GM23338 (cell line): Measurements from ENCODE around the gene SMIM45.

Source experiments
- ATAC-seq: fragments of 200-7000 bp; cut with Tn5 transposase; 3 replicates; pipeline ENCODE4 v1.9.1; 2020
- DNase-seq: peaks from one replicate; pipeline ENCODE4 v3.0.0-alpha.2; 2015; ENCODE audit warnings: low spot score
- H2AFZ ChIP-seq: fragments of 200-600 bp; sonication (generic); 2 replicates; pipeline ENCODE4 v1.8.0; 2016; ENCODE audit warnings: antibody characterized with exemption, mild to moderate bottlenecking, moderate library complexity
- H3F3A ChIP-seq: fragments of 200-600 bp; sonication (generic); replicated peaks from 2 replicates; pipeline ENCODE4 v1.8.0; 2017; ENCODE audit warnings: antibody characterized with exemption, mixed run types, low read depth
- H3K27ac ChIP-seq: fragments of 200-600 bp; sonication (generic); 2 replicates; pipeline ENCODE4 v1.6.1; 2016; ENCODE audit warnings: low read depth
- H3K27me3 ChIP-seq: fragments of 200-600 bp; sonication (generic); 2 replicates; pipeline ENCODE4 v1.8.0; 2016; ENCODE audit warnings: mild to moderate bottlenecking, mixed run types, moderate library complexity; ENCODE audit not compliant: insufficient read depth
- H3K36me3 ChIP-seq: fragments of 200-600 bp; sonication (generic); 2 replicates; pipeline ENCODE4 v1.8.0; 2016; ENCODE audit warnings: mild to moderate bottlenecking; ENCODE audit not compliant: insufficient read depth
- H3K4me1 ChIP-seq: fragments of 200-600 bp; sonication (generic); 2 replicates; pipeline ENCODE4 v1.8.0; 2016; ENCODE audit warnings: mild to moderate bottlenecking, moderate library complexity; ENCODE audit not compliant: insufficient read depth
- H3K4me2 ChIP-seq: fragments of 200-600 bp; sonication (generic); 2 replicates; pipeline ENCODE4 v1.7.1; 2017; ENCODE audit warnings: mixed run types
- H3K4me3 ChIP-seq: fragments of 200-600 bp; sonication (generic); 2 replicates; pipeline ENCODE4 v1.6.1; 2016; ENCODE audit warnings: mixed run types
- H3K79me2 ChIP-seq: fragments of 200-600 bp; sonication (generic); replicated peaks from 2 replicates; pipeline ENCODE4 v1.8.0; 2017; ENCODE audit warnings: mild to moderate bottlenecking; ENCODE audit not compliant: insufficient read depth
- H3K9me2 ChIP-seq: fragments of 200-600 bp; sonication (generic); 2 replicates; pipeline ENCODE4 v1.8.0; 2017; ENCODE audit not compliant: insufficient read depth
- H4K20me1 ChIP-seq: fragments of 200-600 bp; sonication (generic); replicated peaks from 2 replicates; pipeline ENCODE4 v1.8.0; 2017; ENCODE audit warnings: mild to moderate bottlenecking; ENCODE audit not compliant: insufficient read depth
- H3K27ac Mint-ChIP-seq: 2 replicates; pipeline ENCODE4 v1.8.0; 2020; ENCODE audit warnings: inconsistent platforms, mild to moderate bottlenecking, moderate library complexity, mixed read lengths
- H3K27me3 Mint-ChIP-seq: 3 replicates; pipeline ENCODE4 v1.8.0; 2022; ENCODE audit warnings: low read depth, mild to moderate bottlenecking, moderate library complexity, mixed read lengths, inconsistent platforms; ENCODE audit not compliant: insufficient read depth, poor library complexity
- H3K36me3 Mint-ChIP-seq: 3 replicates; pipeline ENCODE4 v1.8.0; 2021; ENCODE audit warnings: low read depth, mild to moderate bottlenecking, inconsistent platforms, moderate library complexity, mixed read lengths
- H3K4me1 Mint-ChIP-seq: 3 replicates; pipeline ENCODE4 v1.8.0; 2020; ENCODE audit warnings: mild to moderate bottlenecking, inconsistent platforms, mixed read lengths
- H3K4me3 Mint-ChIP-seq: 3 replicates; pipeline ENCODE4 v1.8.0; 2021; ENCODE audit warnings: moderate library complexity, mild to moderate bottlenecking, inconsistent platforms, mixed read lengths
- H3K9me3 Mint-ChIP-seq: 3 replicates; pipeline ENCODE4 v1.8.0; 2020; ENCODE audit warnings: moderate library complexity, mild to moderate bottlenecking, inconsistent platforms, mixed read lengths
- EZH2 ChIP-seq: fragments of 200-600 bp; sonication (generic); IDR thresholded peaks from one replicate; pipeline ENCODE4 v1.8.0; 2017; ENCODE audit warnings: antibody characterized with exemption, mild to moderate bottlenecking, low read depth; ENCODE audit not compliant: unreplicated experiment
- EZH2phosphoT487 ChIP-seq: fragments of 200-600 bp; sonication (generic); IDR thresholded peaks from one replicate; pipeline ENCODE4 v1.8.1; 2018; ENCODE audit warnings: antibody characterized with exemption; ENCODE audit not compliant: unreplicated experiment
- JUNB ChIP-seq: IDR thresholded peaks from one replicate; pipeline ENCODE4 v1.6.1; 2016; ENCODE audit warnings: antibody characterized with exemption; ENCODE audit not compliant: unreplicated experiment
- NANOG ChIP-seq: IDR thresholded peaks from 2 replicates; pipeline ENCODE4 v1.6.1; 2016; ENCODE audit warnings: antibody characterized with exemption, borderline replicate concordance
- POLR2AphosphoS5 ChIP-seq: IDR thresholded peaks from 2 replicates; pipeline ENCODE4 v1.6.1; 2016; ENCODE audit warnings: antibody characterized with exemption, low read depth
- STAT1 ChIP-seq: IDR thresholded peaks from one replicate; pipeline ENCODE4 v1.6.1; 2016; ENCODE audit warnings: antibody characterized with exemption; ENCODE audit not compliant: unreplicated experiment
- ZNF114 ChIP-seq: fragments of 250-450 bp; sonication (Bioruptor Pico); IDR thresholded peaks from 2 replicates; pipeline ENCODE4 v1.5.0; 2020; ENCODE audit warnings: mild to moderate bottlenecking, moderate library complexity
- ZNF331 ChIP-seq: fragments of 250-450 bp; sonication (Bioruptor Pico); IDR thresholded peaks from 2 replicates; pipeline ENCODE4 v1.5.0; 2020; ENCODE audit warnings: low read depth, mild to moderate bottlenecking, moderate library complexity
- TF ChIP-seq, protein P1 (sequence below): fragments of 250-450 bp; sonication (Bioruptor Pico); IDR thresholded peaks from 2 replicates; pipeline ENCODE4 v1.5.0; 2020; ENCODE audit warnings: mild to moderate bottlenecking, moderate library complexity
- TF ChIP-seq, protein P2 (sequence below), 2 experiments: fragments of 200-600 bp in 1 of 2; sonication (generic) in 1 of 2; conservative IDR thresholded peaks; 2 replicates each; pipeline versions ENCODE4 v1.5.1 to v1.6.1; 2016 to 2017; ENCODE audit warnings: antibody characterized with exemption in 2 of 2, low read depth in 2 of 2, mild to moderate bottlenecking in 2 of 2, moderate library complexity in 1 of 2
- TF ChIP-seq, protein P3 (sequence below): IDR thresholded peaks from one replicate; pipeline ENCODE4 v1.6.1; 2018; ENCODE audit warnings: antibody characterized with exemption; ENCODE audit not compliant: unreplicated experiment
- TF ChIP-seq, protein P4 (sequence below): IDR thresholded peaks from 2 replicates; pipeline ENCODE4 v1.6.1; 2016; ENCODE audit warnings: antibody characterized with exemption

Gene SMIM45

DNA sequence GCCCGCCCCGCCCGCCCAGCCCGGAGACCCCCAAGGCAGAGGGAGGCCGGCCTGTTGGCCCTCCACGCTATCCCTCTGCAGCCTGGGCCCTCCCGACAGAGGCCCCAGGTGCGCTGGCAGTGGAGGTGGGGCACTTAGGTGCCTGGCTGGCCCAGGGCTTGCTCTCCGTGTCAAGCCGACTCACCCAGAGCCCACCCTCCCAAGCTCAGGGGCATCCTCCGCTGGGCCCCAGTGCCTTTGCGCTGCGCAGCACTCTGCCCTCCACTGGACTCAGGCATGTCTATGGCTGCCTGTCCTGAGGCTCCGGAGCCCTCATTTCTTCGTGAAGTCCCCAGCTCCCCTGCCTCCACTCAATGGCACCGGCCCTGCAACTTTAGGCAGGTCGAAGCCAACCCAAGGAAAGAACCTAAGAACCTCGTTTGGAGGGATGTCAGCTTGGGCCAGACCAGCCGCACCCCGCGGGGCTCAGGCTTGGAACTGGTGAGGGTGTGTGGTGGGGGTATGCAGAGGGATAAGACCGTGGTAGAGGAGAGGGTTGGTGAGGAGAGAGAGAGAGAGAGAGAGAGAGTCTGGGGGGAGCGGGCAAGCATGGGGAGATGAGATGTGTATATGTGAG lies 6.1 kb downstream of the SMIM45 start (continued):
- TF ChIP-seq, protein P1, sequence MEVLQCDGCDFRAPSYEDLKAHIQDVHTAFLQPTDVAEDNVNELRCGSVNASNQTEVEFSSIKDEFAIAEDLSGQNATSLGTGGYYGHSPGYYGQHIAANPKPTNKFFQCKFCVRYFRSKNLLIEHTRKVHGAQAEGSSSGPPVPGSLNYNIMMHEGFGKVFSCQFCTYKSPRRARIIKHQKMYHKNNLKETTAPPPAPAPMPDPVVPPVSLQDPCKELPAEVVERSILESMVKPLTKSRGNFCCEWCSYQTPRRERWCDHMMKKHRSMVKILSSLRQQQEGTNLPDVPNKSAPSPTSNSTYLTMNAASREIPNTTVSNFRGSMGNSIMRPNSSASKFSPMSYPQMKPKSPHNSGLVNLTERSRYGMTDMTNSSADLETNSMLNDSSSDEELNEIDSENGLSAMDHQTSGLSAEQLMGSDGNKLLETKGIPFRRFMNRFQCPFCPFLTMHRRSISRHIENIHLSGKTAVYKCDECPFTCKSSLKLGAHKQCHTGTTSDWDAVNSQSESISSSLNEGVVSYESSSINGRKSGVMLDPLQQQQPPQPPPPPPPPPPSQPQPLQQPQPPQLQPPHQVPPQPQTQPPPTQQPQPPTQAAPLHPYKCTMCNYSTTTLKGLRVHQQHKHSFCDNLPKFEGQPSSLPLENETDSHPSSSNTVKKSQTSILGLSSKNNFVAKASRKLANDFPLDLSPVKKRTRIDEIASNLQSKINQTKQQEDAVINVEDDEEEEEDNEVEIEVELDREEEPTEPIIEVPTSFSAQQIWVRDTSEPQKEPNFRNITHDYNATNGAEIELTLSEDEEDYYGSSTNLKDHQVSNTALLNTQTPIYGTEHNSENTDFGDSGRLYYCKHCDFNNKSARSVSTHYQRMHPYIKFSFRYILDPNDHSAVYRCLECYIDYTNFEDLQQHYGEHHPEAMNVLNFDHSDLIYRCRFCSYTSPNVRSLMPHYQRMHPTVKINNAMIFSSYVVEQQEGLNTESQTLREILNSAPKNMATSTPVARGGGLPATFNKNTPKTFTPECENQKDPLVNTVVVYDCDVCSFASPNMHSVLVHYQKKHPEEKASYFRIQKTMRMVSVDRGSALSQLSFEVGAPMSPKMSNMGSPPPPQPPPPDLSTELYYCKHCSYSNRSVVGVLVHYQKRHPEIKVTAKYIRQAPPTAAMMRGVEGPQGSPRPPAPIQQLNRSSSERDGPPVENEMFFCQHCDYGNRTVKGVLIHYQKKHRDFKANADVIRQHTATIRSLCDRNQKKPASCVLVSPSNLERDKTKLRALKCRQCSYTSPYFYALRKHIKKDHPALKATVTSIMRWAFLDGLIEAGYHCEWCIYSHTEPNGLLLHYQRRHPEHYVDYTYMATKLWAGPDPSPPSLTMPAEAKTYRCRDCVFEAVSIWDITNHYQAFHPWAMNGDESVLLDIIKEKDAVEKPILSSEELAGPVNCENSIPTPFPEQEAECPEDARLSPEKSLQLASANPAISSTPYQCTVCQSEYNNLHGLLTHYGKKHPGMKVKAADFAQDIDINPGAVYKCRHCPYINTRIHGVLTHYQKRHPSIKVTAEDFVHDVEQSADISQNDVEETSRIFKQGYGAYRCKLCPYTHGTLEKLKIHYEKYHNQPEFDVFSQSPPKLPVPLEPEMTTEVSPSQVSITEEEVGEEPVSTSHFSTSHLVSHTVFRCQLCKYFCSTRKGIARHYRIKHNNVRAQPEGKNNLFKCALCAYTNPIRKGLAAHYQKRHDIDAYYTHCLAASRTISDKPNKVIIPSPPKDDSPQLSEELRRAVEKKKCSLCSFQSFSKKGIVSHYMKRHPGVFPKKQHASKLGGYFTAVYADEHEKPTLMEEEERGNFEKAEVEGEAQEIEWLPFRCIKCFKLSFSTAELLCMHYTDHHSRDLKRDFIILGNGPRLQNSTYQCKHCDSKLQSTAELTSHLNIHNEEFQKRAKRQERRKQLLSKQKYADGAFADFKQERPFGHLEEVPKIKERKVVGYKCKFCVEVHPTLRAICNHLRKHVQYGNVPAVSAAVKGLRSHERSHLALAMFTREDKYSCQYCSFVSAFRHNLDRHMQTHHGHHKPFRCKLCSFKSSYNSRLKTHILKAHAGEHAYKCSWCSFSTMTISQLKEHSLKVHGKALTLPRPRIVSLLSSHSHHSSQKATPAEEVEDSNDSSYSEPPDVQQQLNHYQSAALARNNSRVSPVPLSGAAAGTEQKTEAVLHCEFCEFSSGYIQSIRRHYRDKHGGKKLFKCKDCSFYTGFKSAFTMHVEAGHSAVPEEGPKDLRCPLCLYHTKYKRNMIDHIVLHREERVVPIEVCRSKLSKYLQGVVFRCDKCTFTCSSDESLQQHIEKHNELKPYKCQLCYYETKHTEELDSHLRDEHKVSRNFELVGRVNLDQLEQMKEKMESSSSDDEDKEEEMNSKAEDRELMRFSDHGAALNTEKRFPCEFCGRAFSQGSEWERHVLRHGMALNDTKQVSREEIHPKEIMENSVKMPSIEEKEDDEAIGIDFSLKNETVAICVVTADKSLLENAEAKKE (CRISPR knock-in tag) = no peak

DNA sequence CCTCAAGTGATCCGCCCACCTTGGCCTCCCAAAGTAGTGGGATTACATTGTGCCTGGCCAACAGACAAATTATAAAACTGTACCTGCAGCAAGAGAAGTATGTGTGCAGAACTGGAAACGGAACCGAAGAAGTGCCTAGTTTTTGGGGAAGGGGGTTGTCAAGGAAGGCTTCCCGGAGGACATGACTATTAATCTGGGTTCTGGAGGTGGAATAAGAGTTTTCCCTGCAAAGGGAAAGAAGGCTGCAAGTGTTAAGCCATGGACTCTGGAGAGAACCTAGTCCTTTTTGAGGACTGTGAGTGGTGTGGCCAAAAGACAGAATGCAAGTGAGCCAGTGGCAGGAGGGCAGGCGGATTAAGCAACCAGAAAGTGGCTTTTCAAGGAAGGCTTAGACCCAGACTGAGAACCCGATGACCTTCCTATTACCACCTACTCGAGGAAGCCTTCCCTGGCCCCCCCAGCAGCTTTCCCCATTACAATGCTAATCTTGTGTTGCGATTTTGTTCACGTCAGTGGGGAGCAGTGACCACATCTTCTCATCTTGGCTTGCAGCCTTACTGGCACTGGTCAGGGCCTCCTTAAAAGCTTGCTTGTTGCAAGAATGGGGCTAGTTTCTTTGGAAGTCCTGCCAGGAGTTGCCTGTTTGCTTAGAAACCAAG lies 11.6 kb downstream of the SMIM45 start:
- H2AFZ ChIP-seq = no peak overlapping the region
- Mint-ChIP-seq H3K27me3 (peaks cover 15% of the 10 kb centered on the region), H3K9me3 (peaks cover 9% of the 10 kb centered on the region; the same call in 1 of the 3 replicates), H3K27ac (no peak overlapping the region), H3K4me3 (no peak overlapping the region), H3K4me1 (peaks cover 17% of the 10 kb centered on the region), H3K36me3 (no peaks in the 10 kb centered on the region)
- H3K79me2 ChIP-seq = no peaks in the 10 kb centered on the region
- no peaks in the 10 kb centered on the region; the same call in 1 of the 2 replicates for H3K4me1 ChIP-seq
- H3K4me2 ChIP-seq = no peak overlapping the region
- peak; percentile 34 for ATAC-seq
- 0 out of 2 replicates have a peak, but pooled peaks cover 2% of the 10 kb centered on the region for H3F3A ChIP-seq
- no peaks in the 10 kb centered on the region for H3K9me2 ChIP-seq
- no peak overlapping the region for H3K4me3 ChIP-seq
- DNase-seq = no peak
- no peaks in the 10 kb centered on the region; the same call in 1 of the 2 replicates for H3K27me3 ChIP-seq
- H3K27ac ChIP-seq = no peak overlapping the region
- H3K36me3 ChIP-seq = no peaks in the 10 kb centered on the region
- no peaks in the 10 kb centered on the region for H4K20me1 ChIP-seq
- TF ChIP-seq NANOG (no peak), EZH2phosphoT487 (no peak), STAT1 (no peak), JUNB (no peak), ZNF114 (no peak), POLR2AphosphoS5 (no peak), ZNF331 (no peak), EZH2 (no peak)
- TF ChIP-seq, protein P2, sequence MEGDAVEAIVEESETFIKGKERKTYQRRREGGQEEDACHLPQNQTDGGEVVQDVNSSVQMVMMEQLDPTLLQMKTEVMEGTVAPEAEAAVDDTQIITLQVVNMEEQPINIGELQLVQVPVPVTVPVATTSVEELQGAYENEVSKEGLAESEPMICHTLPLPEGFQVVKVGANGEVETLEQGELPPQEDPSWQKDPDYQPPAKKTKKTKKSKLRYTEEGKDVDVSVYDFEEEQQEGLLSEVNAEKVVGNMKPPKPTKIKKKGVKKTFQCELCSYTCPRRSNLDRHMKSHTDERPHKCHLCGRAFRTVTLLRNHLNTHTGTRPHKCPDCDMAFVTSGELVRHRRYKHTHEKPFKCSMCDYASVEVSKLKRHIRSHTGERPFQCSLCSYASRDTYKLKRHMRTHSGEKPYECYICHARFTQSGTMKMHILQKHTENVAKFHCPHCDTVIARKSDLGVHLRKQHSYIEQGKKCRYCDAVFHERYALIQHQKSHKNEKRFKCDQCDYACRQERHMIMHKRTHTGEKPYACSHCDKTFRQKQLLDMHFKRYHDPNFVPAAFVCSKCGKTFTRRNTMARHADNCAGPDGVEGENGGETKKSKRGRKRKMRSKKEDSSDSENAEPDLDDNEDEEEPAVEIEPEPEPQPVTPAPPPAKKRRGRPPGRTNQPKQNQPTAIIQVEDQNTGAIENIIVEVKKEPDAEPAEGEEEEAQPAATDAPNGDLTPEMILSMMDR (conservative IDR thresholded peaks at IDR 0.05; ENCODE audit: low read depth in 2 of 2) = no peak
- TF ChIP-seq, protein P3, sequence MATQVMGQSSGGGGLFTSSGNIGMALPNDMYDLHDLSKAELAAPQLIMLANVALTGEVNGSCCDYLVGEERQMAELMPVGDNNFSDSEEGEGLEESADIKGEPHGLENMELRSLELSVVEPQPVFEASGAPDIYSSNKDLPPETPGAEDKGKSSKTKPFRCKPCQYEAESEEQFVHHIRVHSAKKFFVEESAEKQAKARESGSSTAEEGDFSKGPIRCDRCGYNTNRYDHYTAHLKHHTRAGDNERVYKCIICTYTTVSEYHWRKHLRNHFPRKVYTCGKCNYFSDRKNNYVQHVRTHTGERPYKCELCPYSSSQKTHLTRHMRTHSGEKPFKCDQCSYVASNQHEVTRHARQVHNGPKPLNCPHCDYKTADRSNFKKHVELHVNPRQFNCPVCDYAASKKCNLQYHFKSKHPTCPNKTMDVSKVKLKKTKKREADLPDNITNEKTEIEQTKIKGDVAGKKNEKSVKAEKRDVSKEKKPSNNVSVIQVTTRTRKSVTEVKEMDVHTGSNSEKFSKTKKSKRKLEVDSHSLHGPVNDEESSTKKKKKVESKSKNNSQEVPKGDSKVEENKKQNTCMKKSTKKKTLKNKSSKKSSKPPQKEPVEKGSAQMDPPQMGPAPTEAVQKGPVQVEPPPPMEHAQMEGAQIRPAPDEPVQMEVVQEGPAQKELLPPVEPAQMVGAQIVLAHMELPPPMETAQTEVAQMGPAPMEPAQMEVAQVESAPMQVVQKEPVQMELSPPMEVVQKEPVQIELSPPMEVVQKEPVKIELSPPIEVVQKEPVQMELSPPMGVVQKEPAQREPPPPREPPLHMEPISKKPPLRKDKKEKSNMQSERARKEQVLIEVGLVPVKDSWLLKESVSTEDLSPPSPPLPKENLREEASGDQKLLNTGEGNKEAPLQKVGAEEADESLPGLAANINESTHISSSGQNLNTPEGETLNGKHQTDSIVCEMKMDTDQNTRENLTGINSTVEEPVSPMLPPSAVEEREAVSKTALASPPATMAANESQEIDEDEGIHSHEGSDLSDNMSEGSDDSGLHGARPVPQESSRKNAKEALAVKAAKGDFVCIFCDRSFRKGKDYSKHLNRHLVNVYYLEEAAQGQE = no peak
- TF ChIP-seq, protein P4, sequence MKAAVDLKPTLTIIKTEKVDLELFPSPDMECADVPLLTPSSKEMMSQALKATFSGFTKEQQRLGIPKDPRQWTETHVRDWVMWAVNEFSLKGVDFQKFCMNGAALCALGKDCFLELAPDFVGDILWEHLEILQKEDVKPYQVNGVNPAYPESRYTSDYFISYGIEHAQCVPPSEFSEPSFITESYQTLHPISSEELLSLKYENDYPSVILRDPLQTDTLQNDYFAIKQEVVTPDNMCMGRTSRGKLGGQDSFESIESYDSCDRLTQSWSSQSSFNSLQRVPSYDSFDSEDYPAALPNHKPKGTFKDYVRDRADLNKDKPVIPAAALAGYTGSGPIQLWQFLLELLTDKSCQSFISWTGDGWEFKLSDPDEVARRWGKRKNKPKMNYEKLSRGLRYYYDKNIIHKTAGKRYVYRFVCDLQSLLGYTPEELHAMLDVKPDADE = no peak
